AG09309 (cell line): ENCODE results near the gene ABHD16B.

Experiments
- DNase-seq: peaks from one replicate; pipeline ENCODE4 v3.0.0-alpha.2; 2010; ENCODE audit warnings: low read depth
- H3K4me3 ChIP-seq: 2 replicates; pipeline ENCODE4 v1.5.1; 2011; ENCODE audit warnings: mild to moderate bottlenecking, low read depth, low read length, moderate library complexity; ENCODE audit not compliant: control insufficient read depth
- CTCF ChIP-seq: IDR thresholded peaks from 2 replicates; pipeline ENCODE4 v1.5.1; 2011; ENCODE audit warnings: mild to moderate bottlenecking, low read depth, low read length, inconsistent platforms; ENCODE audit not compliant: insufficient read depth, control insufficient read depth; ENCODE audit errors: missing control alignments

Gene ABHD16B

GRCh38 chr20:63829603-63829944, 31.7 kb upstream of the ABHD16B start:
- no peak for TF ChIP-seq CTCF
- H3K4me3 ChIP-seq: no peak overlapping the region; the same call in 1 of the 2 replicates
- DNase-seq: no peak

GRCh38 chr20:63829945-63830835, 31.1 kb upstream of the ABHD16B start:
- peak overlapping the region; percentile 38 for H3K4me3 ChIP-seq
- no peak for DNase-seq
- no peak for TF ChIP-seq CTCF

GRCh38 chr20:63830841-63831588, 30.3 kb upstream of the ABHD16B start, which contains the start of gene ZBTB46:
Gene ZBTB46, minus strand, starts transcription at chr20:63831264. Its CDS starts 40,507 bp downstream, at chr20:63790757.
- no peak for TF ChIP-seq CTCF
- no peak for DNase-seq
- peak within 1 kb of the TSS; percentile 38 for H3K4me3 ChIP-seq

GRCh38 chr20:63831646-63831992, 29.7 kb upstream of the ABHD16B start:
- peak overlapping the region; percentile 22 for H3K4me3 ChIP-seq
- no peak for TF ChIP-seq CTCF
- no peak for DNase-seq

- H3K4me3 ChIP-seq: no peak overlapping the region
- DNase-seq: no peak
- TF ChIP-seq CTCF: no peak
Measured at GRCh38 chr20:63831993-63832686, 29.2 kb upstream of the ABHD16B start.

- DNase-seq: no peak
- no peak overlapping the region for H3K4me3 ChIP-seq
- TF ChIP-seq CTCF: no peak
Measured at GRCh38 chr20:63833776-63834490, 27.4 kb upstream of the ABHD16B start.
